Mesothelial cell of epicardium (in vitro differentiated cells): Measurements from ENCODE around the gene SH3BP5L. TPM values are rescaled to one million over a fixed set of nuclear protein-coding genes. Genes with fewer than 3 reads are reported as not detected.
A peak's percentile ranks its signal among the peaks of the same experiment; 100 is the strongest.

Source experiments
- DNase-seq, 2 experiments: peaks; one replicate each; pipeline ENCODE4 v3.0.0; 2021; ENCODE audit warnings: low spot score in 2 of 2; ENCODE audit not compliant: unreplicated experiment in 2 of 2
- H3K27ac Mint-ChIP-seq: 2 replicates; pipeline ENCODE4 v1.8.0; 2021; ENCODE audit warnings: mixed read lengths
- H3K27me3 Mint-ChIP-seq: 2 replicates; pipeline ENCODE4 v1.8.0; 2021; ENCODE audit warnings: low read depth, mixed read lengths
- H3K36me3 Mint-ChIP-seq: 2 replicates; pipeline ENCODE4 v1.8.0; 2021; ENCODE audit warnings: mixed read lengths
- H3K4me1 Mint-ChIP-seq: 2 replicates; pipeline ENCODE4 v1.8.0; 2021; ENCODE audit warnings: mixed read lengths
- H3K4me3 Mint-ChIP-seq: 2 replicates; pipeline ENCODE4 v1.8.0; 2021; ENCODE audit warnings: mild to moderate bottlenecking, moderate library complexity, mixed read lengths
- H3K9me3 Mint-ChIP-seq: 2 replicates; pipeline ENCODE4 v1.8.0; 2021; ENCODE audit warnings: mixed read lengths
- total RNA-seq: library from RNA; stranded (reverse); gene quantifications from 3 replicates; pipeline ENCODE4 v1.2.1, GENCODE V29; 2021
- TF ChIP-seq, protein P1 (sequence below): fragments of 200-600 bp; sonication (generic); IDR thresholded peaks from one replicate; pipeline ENCODE4 v1.5.0; 2021; ENCODE audit warnings: antibody characterized with exemption; ENCODE audit not compliant: unreplicated experiment

The SH3BP5L gene
- total RNA-seq, 1 donor from 2014 or later: 24.9 TPM

DNA sequence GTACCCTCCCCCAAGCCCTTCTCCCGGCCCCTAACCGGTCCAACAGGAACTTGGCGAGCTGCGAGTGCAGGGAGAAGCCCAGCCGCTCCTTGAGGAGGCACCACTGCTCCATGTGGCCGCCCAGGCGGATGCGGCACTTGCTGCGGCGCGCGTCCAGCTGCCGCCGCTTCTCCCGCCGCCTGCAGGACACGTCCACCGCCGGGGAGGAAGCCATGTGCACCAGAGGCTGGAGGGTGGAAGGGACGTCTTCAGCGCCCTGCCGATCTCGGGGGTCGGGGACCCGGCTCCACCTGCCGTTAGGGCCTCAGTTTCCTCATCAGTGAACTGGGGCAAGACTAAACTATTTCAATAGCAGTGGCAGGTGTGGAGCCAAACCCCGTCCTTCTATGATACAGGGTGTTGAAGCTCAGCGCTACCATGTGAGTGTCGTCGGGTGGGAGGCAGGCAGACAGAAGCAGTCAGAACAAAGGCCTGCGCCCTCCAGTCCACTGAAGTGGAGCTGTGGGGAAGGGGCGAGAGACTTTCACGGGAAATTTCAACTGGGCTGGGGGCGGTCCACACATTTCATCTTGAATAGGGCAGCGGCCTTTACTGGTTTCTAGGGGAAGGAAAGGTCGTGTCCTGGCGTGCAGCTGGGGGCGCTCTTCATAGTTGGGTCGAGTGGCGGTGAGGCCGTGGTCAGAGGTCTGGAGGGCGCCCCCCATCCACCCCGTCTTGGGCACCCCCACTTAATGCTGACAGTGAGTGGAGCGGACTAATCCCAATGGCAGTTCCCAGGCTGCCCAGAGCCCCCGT, 32.6 kb upstream of the SH3BP5L start:
- H3K4me1 Mint-ChIP-seq: peaks cover 39% of the 10 kb centered on the region
- H3K27ac Mint-ChIP-seq: peak overlapping the region; percentile 97
- H3K4me3 Mint-ChIP-seq: peak overlapping the region; percentile 82
- no peaks in the 10 kb centered on the region for H3K9me3 Mint-ChIP-seq
- H3K36me3 Mint-ChIP-seq: peaks cover 6% of the 10 kb centered on the region
- DNase-seq: peak; percentile 56 to 79
- peaks cover 10% of the 10 kb centered on the region for H3K27me3 Mint-ChIP-seq
- TF ChIP-seq, protein P1, sequence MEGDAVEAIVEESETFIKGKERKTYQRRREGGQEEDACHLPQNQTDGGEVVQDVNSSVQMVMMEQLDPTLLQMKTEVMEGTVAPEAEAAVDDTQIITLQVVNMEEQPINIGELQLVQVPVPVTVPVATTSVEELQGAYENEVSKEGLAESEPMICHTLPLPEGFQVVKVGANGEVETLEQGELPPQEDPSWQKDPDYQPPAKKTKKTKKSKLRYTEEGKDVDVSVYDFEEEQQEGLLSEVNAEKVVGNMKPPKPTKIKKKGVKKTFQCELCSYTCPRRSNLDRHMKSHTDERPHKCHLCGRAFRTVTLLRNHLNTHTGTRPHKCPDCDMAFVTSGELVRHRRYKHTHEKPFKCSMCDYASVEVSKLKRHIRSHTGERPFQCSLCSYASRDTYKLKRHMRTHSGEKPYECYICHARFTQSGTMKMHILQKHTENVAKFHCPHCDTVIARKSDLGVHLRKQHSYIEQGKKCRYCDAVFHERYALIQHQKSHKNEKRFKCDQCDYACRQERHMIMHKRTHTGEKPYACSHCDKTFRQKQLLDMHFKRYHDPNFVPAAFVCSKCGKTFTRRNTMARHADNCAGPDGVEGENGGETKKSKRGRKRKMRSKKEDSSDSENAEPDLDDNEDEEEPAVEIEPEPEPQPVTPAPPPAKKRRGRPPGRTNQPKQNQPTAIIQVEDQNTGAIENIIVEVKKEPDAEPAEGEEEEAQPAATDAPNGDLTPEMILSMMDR: no peak

DNA sequence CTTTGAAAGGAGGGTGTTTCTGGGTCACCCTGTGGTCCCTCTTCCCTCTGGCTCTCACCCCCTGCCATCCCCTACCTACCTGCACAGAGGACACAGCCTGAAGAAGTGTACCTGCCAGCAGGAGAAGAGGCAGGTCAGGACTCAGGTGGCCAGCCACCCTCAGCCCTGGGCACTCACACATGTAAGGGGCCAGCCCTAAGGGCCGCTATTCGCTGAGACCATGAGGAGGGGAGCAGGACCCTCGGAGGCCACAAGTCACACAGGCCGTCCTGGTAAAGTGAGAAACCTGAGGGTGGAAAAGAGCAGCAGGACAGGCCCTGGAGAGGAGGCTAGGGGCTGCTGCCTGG, 32.0 kb upstream of the SH3BP5L start:
- DNase-seq: no peak
- H3K27ac Mint-ChIP-seq: peak overlapping the region; percentile 97
- H3K9me3 Mint-ChIP-seq: no peaks in the 10 kb centered on the region
- peak overlapping the region; percentile 82 for H3K4me3 Mint-ChIP-seq
- peaks cover 6% of the 10 kb centered on the region for H3K27me3 Mint-ChIP-seq
- TF ChIP-seq, protein P1: no peak
- peaks cover 36% of the 10 kb centered on the region for H3K4me1 Mint-ChIP-seq
- peaks cover 6% of the 10 kb centered on the region for H3K36me3 Mint-ChIP-seq

DNA sequence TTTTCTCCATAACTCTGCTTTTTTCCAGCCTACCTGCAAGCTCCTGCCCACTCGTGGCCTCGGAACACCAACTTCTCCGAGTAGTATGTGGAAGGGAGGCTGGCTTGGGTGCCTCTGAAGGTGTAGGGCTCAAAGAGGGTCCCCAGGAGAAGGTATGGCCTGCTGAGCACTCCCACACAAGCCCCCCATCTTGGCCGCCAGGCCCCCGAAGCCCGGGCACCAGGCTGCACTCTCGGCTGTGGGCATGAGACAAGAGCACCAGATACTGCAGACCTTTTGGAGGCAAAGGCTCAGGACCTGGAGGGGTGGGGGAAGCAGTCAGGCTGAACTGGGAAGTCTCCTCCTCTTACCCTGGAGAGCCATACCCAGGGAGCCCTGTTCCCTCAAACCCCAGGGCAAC, 31.5 kb upstream of the SH3BP5L start:
- peak overlapping the region; percentile 97 for H3K27ac Mint-ChIP-seq
- H3K4me3 Mint-ChIP-seq: peak overlapping the region; percentile 82

DNA sequence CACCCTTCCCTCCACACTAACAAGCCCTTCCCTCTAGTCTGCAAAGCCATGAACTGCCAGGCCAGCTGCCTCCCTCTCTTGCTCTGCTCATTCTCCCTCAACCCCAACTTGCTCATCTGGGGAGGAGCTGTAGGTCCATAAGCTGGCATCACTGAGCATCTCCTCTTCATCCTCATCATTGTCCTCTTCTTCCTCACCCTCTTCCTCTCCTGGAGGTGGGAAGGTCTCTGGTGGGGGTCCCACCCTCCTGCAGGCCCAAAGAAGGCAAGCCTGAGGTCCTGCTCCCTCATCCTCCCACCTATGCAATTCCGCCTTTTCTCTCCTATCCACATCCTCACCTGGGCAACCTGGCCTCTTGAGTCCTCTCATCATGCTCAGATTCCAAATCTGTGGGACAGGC, 30.5 kb upstream of the SH3BP5L start:
- peaks cover 32% of the 10 kb centered on the region for H3K4me1 Mint-ChIP-seq

More for the DNA sequence above, 31.5 kb upstream of the SH3BP5L start:
- Mint-ChIP-seq H3K27me3 (peaks cover 2% of the 10 kb centered on the region), H3K4me1 (peaks cover 32% of the 10 kb centered on the region), H3K9me3 (no peaks in the 10 kb centered on the region), H3K36me3 (peaks cover 6% of the 10 kb centered on the region)
- TF ChIP-seq, protein P1: no peak
- no peak for DNase-seq

DNA sequence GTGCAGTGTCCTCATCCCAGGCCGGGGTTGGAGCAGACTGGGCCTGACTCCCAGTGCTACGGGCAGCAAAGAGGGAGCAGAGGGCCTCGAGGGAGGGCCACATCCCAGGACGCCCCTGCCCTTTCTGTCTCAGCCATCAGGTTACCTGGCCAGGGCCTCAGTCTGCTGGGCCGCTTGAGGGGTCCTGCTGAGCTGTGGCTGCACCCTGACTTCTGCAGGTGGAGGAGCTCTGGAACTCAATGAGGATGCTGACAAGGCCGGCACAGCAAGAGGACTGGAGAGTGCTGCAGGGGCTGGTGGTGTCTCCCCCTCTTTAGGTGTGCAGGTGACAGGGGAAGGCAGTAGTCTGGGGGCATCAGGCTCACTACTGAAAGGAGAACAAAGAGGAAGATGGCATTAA, 29.9 kb upstream of the SH3BP5L start:
- Mint-ChIP-seq H3K4me3 (peak overlapping the region; percentile 16), H3K27ac (no peak overlapping the region), H3K36me3 (peaks cover 9% of the 10 kb centered on the region), H3K27me3 (no peaks in the 10 kb centered on the region), H3K9me3 (no peaks in the 10 kb centered on the region), H3K4me1 (peaks cover 32% of the 10 kb centered on the region)
- TF ChIP-seq, protein P1: no peak
- no peak for DNase-seq

More for the DNA sequence above, 30.5 kb upstream of the SH3BP5L start:
- Mint-ChIP-seq H3K4me3 (no peak overlapping the region), H3K27ac (no peak overlapping the region), H3K27me3 (no peaks in the 10 kb centered on the region), H3K36me3 (peaks cover 8% of the 10 kb centered on the region), H3K9me3 (no peaks in the 10 kb centered on the region)
- TF ChIP-seq, protein P1: no peak
- no peak for DNase-seq
